ENCODE results near the gene WWC2.

The WWC2 gene

GRCh38 chr4:183140911-183141320, 41.9 kb downstream of the WWC2 start:
- TF ChIP-seq CTCF (IDR thresholded peaks at IDR 0.05; ENCODE audit: insufficient read depth, low read length, poor library complexity, severe bottlenecking) (no peak), EZH2phosphoT487 (conservative IDR thresholded peaks at IDR 0.05; ENCODE audit: low read length) (no peak)
- no peaks in the 10 kb centered on the region for H4K20me1 ChIP-seq (ENCODE audit: low read depth, low read length)
- no peaks in the 10 kb centered on the region for H3K9me3 ChIP-seq (ENCODE audit: insufficient read depth, low read length)
- no peak overlapping the region for H2AFZ ChIP-seq (ENCODE audit: low read depth, low read length, severe bottlenecking)
- no peaks in the 10 kb centered on the region for H3K9me2 ChIP-seq (replicated peaks; ENCODE audit: insufficient read depth, low read length)
- H3K4me3 ChIP-seq (ENCODE audit: insufficient read depth, low read length, poor library complexity, severe bottlenecking): no peak overlapping the region
- H3F3A ChIP-seq (ENCODE audit: insufficient read depth): no peaks in the 10 kb centered on the region
- no peaks in the 10 kb centered on the region for H3K79me2 ChIP-seq (ENCODE audit: insufficient read depth, low read length)
- no peak overlapping the region for H3K9ac ChIP-seq (ENCODE audit: low read length)
- no peak overlapping the region for H3K27ac ChIP-seq (ENCODE audit: low read depth, low read length)
- H3K36me3 ChIP-seq (ENCODE audit: low read length): no peaks in the 10 kb centered on the region
- no peak overlapping the region for H3K4me2 ChIP-seq (ENCODE audit: low read depth, low read length, poor library complexity, severe bottlenecking)
- no peaks in the 10 kb centered on the region for H3K27me3 ChIP-seq (ENCODE audit: low read length)

- H3K27me3 ChIP-seq (ENCODE audit: low read length): no peaks in the 10 kb centered on the region
- TF ChIP-seq CTCF (IDR thresholded peaks at IDR 0.05; ENCODE audit: insufficient read depth, low read length, poor library complexity, severe bottlenecking) (no peak), EZH2phosphoT487 (conservative IDR thresholded peaks at IDR 0.05; ENCODE audit: low read length) (no peak)
- no peaks in the 10 kb centered on the region for H3F3A ChIP-seq (ENCODE audit: insufficient read depth)
- no peak overlapping the region for H2AFZ ChIP-seq (ENCODE audit: low read depth, low read length, severe bottlenecking)
- no peak overlapping the region for H3K4me3 ChIP-seq (ENCODE audit: insufficient read depth, low read length, poor library complexity, severe bottlenecking)
- H3K9me3 ChIP-seq (ENCODE audit: insufficient read depth, low read length): no peaks in the 10 kb centered on the region
- H3K27ac ChIP-seq (ENCODE audit: low read depth, low read length): no peak overlapping the region
- H3K9me2 ChIP-seq (replicated peaks; ENCODE audit: insufficient read depth, low read length): no peaks in the 10 kb centered on the region
- H3K79me2 ChIP-seq (ENCODE audit: insufficient read depth, low read length): no peaks in the 10 kb centered on the region
- no peaks in the 10 kb centered on the region for H4K20me1 ChIP-seq (ENCODE audit: low read depth, low read length)
- no peak overlapping the region for H3K9ac ChIP-seq (ENCODE audit: low read length)
- no peak overlapping the region for H3K4me2 ChIP-seq (ENCODE audit: low read depth, low read length, poor library complexity, severe bottlenecking)
- H3K36me3 ChIP-seq (ENCODE audit: low read length): no peaks in the 10 kb centered on the region
Observed at GRCh38 chr4:183141997-183142396, 42.9 kb downstream of the WWC2 start.

- Histone ChIP-seq H3K9ac (ENCODE audit: low read length) (no peak overlapping the region), H3K36me3 (ENCODE audit: low read length) (no peaks in the 10 kb centered on the region), H2AFZ (ENCODE audit: low read depth, low read length, severe bottlenecking) (no peak overlapping the region), H3F3A (ENCODE audit: insufficient read depth) (no peaks in the 10 kb centered on the region), H3K27ac (ENCODE audit: low read depth, low read length) (no peak overlapping the region), H3K4me2 (ENCODE audit: low read depth, low read length, poor library complexity, severe bottlenecking) (no peak overlapping the region), H3K9me2 (replicated peaks; ENCODE audit: insufficient read depth, low read length) (no peaks in the 10 kb centered on the region), H3K27me3 (ENCODE audit: low read length) (no peaks in the 10 kb centered on the region), H3K9me3 (ENCODE audit: insufficient read depth, low read length) (no peaks in the 10 kb centered on the region), H3K79me2 (ENCODE audit: insufficient read depth, low read length) (no peaks in the 10 kb centered on the region), H4K20me1 (ENCODE audit: low read depth, low read length) (no peaks in the 10 kb centered on the region), H3K4me3 (ENCODE audit: insufficient read depth, low read length, poor library complexity, severe bottlenecking) (no peak overlapping the region)
- TF ChIP-seq CTCF (IDR thresholded peaks at IDR 0.05; ENCODE audit: insufficient read depth, low read length, poor library complexity, severe bottlenecking) (no peak), EZH2phosphoT487 (conservative IDR thresholded peaks at IDR 0.05; ENCODE audit: low read length) (no peak)
Observed at GRCh38 chr4:183142571-183143550, 43.8 kb downstream of the WWC2 start.
